T-cell (primary cell): ENCODE data around the gene APBB2. TPM values are rescaled to one million over a fixed set of nuclear protein-coding genes. Genes with fewer than 3 reads are reported as not detected.

Source experiments
- ATAC-seq, 4 experiments: fragments of 200-7000 bp in 3 of 4; fragments of 150-1000 bp in 1 of 4; cut with Tn5 transposase; replicated peaks in 1 of 4; 1 replicate in 3 of 4; 2 replicates in 1 of 4; pipeline ENCODE4 v1.10.0; 2021; ENCODE audit warnings: moderate library complexity in 3 of 4, mild to moderate bottlenecking in 2 of 4, moderate number of reproducible peaks in 1 of 4
- CTCF ChIA-PET, 2 donors: fragments of 300-600 bp; sonication (Branson Sonifier 250); formaldehyde crosslinking; loops; one replicate each; lab custom pipeline; 2022; ENCODE audit warnings: antibody characterized with exemption in 2 of 2; lab: Charles Lee
- POLR2A ChIA-PET, 2 donors: fragments of 300-600 bp; sonication (Branson Sonifier 250); formaldehyde crosslinking; loops; one replicate each; lab custom pipeline; 2022; ENCODE audit warnings: antibody characterized with exemption in 2 of 2; lab: Charles Lee
- DNase-seq, 35 experiments: peaks; one replicate each; pipeline versions ENCODE4 v3.0.0 to v3.0.0-alpha.2; 2013 to 2023
- H3K27ac ChIP-seq: one replicate; pipeline ENCODE4 v1.5.1; 2013; ENCODE audit warnings: low read length
- H3K27me3 ChIP-seq, 2 experiments: replicated peaks in 1 of 2; 1 replicate in 1 of 2; 2 replicates in 1 of 2; pipeline versions ENCODE4 v1.6.1 to v1.7.0; 2013; ENCODE audit warnings: low read length in 1 of 2, mixed read lengths in 1 of 2; ENCODE audit not compliant: control insufficient read depth in 2 of 2, insufficient read depth in 2 of 2; ENCODE audit errors: extremely low read depth in 1 of 2
- H3K36me3 ChIP-seq, 2 donors: 1 replicate in 1 of 2; 2 replicates in 1 of 2; pipeline versions ENCODE4 v1.6.1 to v1.7.0; 2013; ENCODE audit warnings: low read length in 1 of 2; ENCODE audit not compliant: control insufficient read depth in 2 of 2, insufficient read depth in 1 of 2; ENCODE audit errors: extremely low read depth in 1 of 2
- H3K4me1 ChIP-seq, 2 experiments: 1 replicate in 1 of 2; 2 replicates in 1 of 2; pipeline versions ENCODE4 v1.6.1 to v1.7.0; 2013; ENCODE audit warnings: low read length in 2 of 2, mixed read lengths in 1 of 2; ENCODE audit not compliant: insufficient read depth in 2 of 2, control insufficient read depth in 1 of 2; ENCODE audit errors: extremely low read depth in 1 of 2
- H3K4me3 ChIP-seq, 2 donors: 1 replicate in 1 of 2; 2 replicates in 1 of 2; pipeline versions ENCODE4 v1.5.1 to v1.7.0; 2013; ENCODE audit warnings: mild to moderate bottlenecking in 2 of 2, low read length in 1 of 2, moderate library complexity in 1 of 2; ENCODE audit not compliant: control insufficient read depth in 1 of 2; ENCODE audit errors: extremely low read depth in 1 of 2
- H3K9me3 ChIP-seq: 2 replicates; pipeline ENCODE4 v1.7.0; 2013
- H3K27ac Mint-ChIP-seq, 2 donors: one replicate each; pipeline ENCODE4 v1.8.0; 2020 to 2021; ENCODE audit warnings: mild to moderate bottlenecking in 2 of 2, mixed read lengths in 2 of 2
- H3K27me3 Mint-ChIP-seq, 2 donors: one replicate each; pipeline ENCODE4 v1.8.0; 2021 to 2022; ENCODE audit warnings: mixed read lengths in 2 of 2
- H3K36me3 Mint-ChIP-seq: one replicate; pipeline ENCODE4 v1.8.0; 2021; ENCODE audit warnings: mixed read lengths
- H3K4me1 Mint-ChIP-seq, 3 donors: one replicate each; pipeline ENCODE4 v1.8.0; 2020 to 2022; ENCODE audit warnings: mixed read lengths in 3 of 3, mild to moderate bottlenecking in 1 of 3
- H3K4me3 Mint-ChIP-seq, 3 donors: one replicate each; pipeline ENCODE4 v1.8.0; 2020 to 2022; ENCODE audit warnings: mild to moderate bottlenecking in 3 of 3, mixed read lengths in 3 of 3, moderate library complexity in 3 of 3
- H3K9me3 Mint-ChIP-seq, 3 donors: one replicate each; pipeline ENCODE4 v1.8.0; 2020 to 2022; ENCODE audit warnings: mixed read lengths in 3 of 3
- WGBS: methylation state at CpG from one replicate; pipeline ENCODE4 v1.1.5; 2013; ENCODE audit warnings: missing lambda C conversion rate; ENCODE audit not compliant: insufficient coverage; 5-methylcytosine and 5-hydroxymethylcytosine counted together
- total RNA-seq, 35 experiments: library from RNA in 6 of 35; stranded (reverse) in 6 of 35; fragments of 120-200 nt in 1 of 35; gene quantifications; one replicate each; pipeline versions ENCODE4 v1.2.1 to v1.2.4 and lab custom pipeline; 2013 to 2026

APBB2 gene
- total RNA-seq, 5 donors from 2014 or later (not counting 1 experiment from before 2014, with no cell fraction given) = 0.23 to 1.6 (median 0.70) TPM

DNA sequence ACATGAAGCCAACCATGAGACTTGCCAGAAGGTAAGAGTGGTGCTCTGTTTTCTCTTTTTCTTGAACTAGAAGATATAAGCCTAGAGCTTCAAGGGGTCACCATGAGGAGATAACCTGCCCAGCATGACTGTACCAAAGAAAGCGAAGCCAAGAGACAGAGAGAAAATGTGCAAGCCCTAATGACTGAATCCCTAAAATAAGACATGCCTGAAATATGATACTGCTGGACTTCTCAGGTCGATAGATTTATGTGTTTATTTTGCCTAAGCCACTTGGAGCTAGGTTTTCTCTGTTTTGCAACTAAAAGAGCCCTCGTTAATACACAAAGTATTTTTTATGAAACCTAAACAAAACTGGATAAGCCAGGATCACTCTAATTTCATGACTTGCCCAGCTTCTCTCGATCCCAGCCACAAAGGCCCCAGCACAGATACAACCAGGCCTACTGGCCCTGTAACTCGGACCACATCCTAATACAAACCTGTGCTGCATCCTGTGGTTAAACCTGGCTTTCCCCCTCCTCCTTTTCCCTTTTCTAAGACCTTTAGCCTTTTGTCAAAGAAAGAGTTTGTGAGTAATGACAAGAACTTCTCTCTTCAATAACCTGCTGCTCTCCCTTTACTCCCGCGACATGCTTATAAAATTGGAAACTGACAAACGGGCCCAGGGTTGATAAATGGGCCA is 185.8 kb downstream of the APBB2 start:
- Histone ChIP-seq H3K9me3 (no peaks in the 10 kb centered on the region), H3K4me1 (no peaks in the 10 kb centered on the region), H3K4me3 (no peak overlapping the region), H3K27me3 (no peaks in the 10 kb centered on the region), H3K36me3 (no peaks in the 10 kb centered on the region), H3K27ac (no peak overlapping the region)
- ATAC-seq (no peak), DNase-seq (no peak)
- Mint-ChIP-seq H3K9me3 (peaks cover 23 to 27% (median 25%) of the 10 kb centered on the region in 3 donors), H3K4me3 (no peak overlapping the region), H3K27ac (no peak overlapping the region), H3K27me3 (no peaks in the 10 kb centered on the region), H3K4me1 (no peaks in the 10 kb centered on the region), H3K36me3 (peaks cover 4% of the 10 kb centered on the region)
- ChIA-PET POLR2A (no interaction called here), CTCF (no interaction called here)
- 66% methylated on average over 4 of the region's 8 CpGs for WGBS

DNA sequence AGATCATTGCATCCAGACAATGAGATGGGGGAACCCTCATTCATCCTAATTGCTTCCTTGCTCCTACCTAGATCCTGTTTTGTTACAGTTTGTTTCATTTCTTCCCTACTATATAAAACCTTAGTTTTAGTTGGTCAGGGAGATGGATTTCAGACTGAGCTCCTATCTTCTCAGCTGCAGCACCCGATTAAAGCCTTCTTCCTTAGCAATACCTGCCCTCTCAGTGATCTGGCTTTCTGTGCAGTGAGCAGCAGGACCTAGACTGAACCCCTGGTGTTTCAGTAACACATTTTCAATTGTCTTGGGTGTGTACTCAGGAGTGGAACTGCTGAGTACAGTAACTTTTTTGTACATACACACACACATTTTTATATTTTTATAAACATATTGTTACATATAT is 187.4 kb downstream of the APBB2 start:
- Histone ChIP-seq H3K27ac (no peak overlapping the region), H3K36me3 (no peaks in the 10 kb centered on the region), H3K9me3 (no peaks in the 10 kb centered on the region), H3K4me1 (no peaks in the 10 kb centered on the region), H3K27me3 (no peaks in the 10 kb centered on the region), H3K4me3 (no peak overlapping the region)
- DNase-seq (no peak), ATAC-seq (no peak)
- H3K27me3 Mint-ChIP-seq = no peaks in the 10 kb centered on the region
- no peak overlapping the region for H3K4me3 Mint-ChIP-seq
- no CpG with 5 or more reads among the region's 1 CpG for WGBS
- ChIA-PET CTCF (no interaction called here), POLR2A (no interaction called here)
- no peak overlapping the region for H3K27ac Mint-ChIP-seq
- no peaks in the 10 kb centered on the region for H3K4me1 Mint-ChIP-seq
- H3K36me3 Mint-ChIP-seq = peaks cover 4% of the 10 kb centered on the region
- peaks cover 27 to 30% (median 30%) of the 10 kb centered on the region in 3 donors for H3K9me3 Mint-ChIP-seq

DNA sequence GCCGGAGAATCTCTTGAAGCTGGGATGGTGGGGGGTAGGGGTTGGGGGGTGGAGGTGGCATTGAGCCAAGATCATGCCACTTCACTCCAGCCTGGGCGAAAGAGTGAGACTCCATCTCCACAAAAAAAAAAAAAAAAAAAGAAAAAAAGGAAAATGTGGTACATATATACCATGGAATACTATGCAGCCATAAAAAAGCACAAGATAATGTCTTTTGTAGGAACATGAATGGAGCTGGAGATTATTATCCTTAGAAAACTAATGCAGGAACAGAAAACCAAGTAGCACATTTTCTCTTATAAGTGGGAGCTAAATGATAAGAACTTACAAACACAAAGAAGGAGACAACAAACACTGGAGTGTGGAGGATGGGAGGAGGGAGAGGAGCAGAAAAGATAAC is 188.5 kb downstream of the APBB2 start:
- no peak overlapping the region for H3K27ac Mint-ChIP-seq
- no peak for DNase-seq

DNA sequence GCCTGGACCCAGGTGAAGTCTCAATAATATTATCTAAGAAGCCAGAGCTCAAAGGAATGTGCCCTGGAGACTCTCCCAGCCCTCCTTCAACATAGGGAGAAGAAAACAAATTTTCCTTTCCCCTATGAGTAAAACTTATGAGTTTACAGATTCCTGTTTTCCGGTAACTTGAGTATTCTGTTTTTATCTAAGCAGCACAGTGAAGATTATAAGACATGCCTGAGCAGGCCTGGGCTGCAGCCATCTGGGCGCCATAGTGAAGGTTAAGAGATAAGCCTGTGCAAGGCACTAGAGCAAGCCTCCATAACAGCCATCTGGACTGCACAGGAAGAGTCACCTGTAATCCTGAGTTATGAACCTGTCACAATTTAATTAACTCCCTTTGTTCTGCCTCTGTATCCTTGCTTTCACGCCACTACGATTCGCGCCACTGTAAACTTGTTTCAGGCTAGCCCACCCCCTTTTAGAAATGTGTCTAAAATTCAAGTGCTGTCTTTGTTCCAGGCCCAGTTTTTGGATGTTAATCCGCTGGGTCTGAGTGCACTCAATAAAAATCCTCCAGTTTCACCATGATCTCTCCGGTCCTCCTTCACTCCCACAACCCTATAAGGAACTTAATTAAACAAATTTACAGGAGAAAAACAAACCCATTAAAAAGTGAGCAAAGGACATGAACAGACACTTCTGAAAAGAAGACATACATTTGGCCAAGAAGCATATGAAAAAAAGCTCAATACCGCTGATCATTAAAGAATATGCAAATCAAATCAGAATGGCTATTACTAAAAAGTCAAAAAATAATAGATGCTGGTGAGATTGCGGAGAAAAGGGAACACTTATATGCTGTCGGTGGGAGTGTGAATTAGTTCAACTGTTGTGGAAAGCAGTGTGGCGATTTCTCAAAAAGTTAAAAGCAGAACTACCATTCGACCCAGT is 189.5 kb downstream of the APBB2 start:
- WGBS = 94% methylated on average over 7 of the region's 13 CpGs

More for the DNA sequence above, 188.5 kb downstream of the APBB2 start:
- no peak overlapping the region for H3K27ac ChIP-seq
- no peak for ATAC-seq
- no peaks in the 10 kb centered on the region for H3K36me3 ChIP-seq
- H3K9me3 ChIP-seq = no peaks in the 10 kb centered on the region
- H3K4me1 ChIP-seq = no peaks in the 10 kb centered on the region
- Mint-ChIP-seq H3K4me1 (no peaks in the 10 kb centered on the region), H3K36me3 (peaks cover 4% of the 10 kb centered on the region), H3K4me3 (no peak overlapping the region), H3K27me3 (no peaks in the 10 kb centered on the region), H3K9me3 (peaks cover 27 to 33% (median 33%) of the 10 kb centered on the region in 3 donors)
- no CpG with 5 or more reads among the region's 2 CpGs for WGBS
- POLR2A ChIA-PET = interaction anchor here in 1 of 2 donors (0.7 kb wide), 1 partner anchor 20 kb away, joined by 7 read pairs; no protein-coding TSS in a partner anchor
- no peak overlapping the region for H3K4me3 ChIP-seq
- CTCF ChIA-PET = interaction anchor here in 1 of 2 donors (0.6 kb wide), 1 partner anchor 250 kb away, joined by 4 read pairs; no protein-coding TSS in a partner anchor
- H3K27me3 ChIP-seq = no peaks in the 10 kb centered on the region

DNA sequence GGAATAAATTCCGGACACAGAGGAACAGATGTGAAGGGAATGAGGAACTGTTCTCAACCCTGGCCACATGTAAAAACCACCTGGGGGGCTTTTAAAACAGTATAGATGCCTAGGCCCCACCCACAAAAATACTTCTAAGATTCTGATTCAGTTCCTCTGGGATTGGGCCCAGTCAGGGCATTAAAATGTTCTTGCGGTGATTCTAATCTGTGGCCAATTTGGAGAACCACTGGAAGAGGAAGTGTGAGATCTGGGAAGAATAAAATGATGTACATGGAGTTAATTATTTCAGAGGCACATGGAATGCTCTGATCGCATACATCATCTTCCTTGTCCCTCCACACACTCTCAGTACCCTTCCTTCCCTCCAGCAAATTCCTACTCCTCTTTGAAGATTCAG is 192.2 kb downstream of the APBB2 start:
- peaks cover 4% of the 10 kb centered on the region for H3K36me3 Mint-ChIP-seq
- H3K4me3 Mint-ChIP-seq = no peak overlapping the region
- no peaks in the 10 kb centered on the region for H3K36me3 ChIP-seq
- POLR2A ChIA-PET = no interaction called here
- no peak for ATAC-seq
- no peaks in the 10 kb centered on the region for H3K27me3 Mint-ChIP-seq
- CTCF ChIA-PET = no interaction called here
- WGBS = 86% methylated on average over 1 of the region's 3 CpGs
- no peak for DNase-seq
- H3K9me3 Mint-ChIP-seq = peaks cover 16 to 24% (median 21%) of the 10 kb centered on the region in 3 donors
- H3K4me1 ChIP-seq = no peaks in the 10 kb centered on the region
- no peak overlapping the region for H3K27ac ChIP-seq
- no peaks in the 10 kb centered on the region for H3K9me3 ChIP-seq
- H3K4me1 Mint-ChIP-seq = no peaks in the 10 kb centered on the region
- no peak overlapping the region for H3K4me3 ChIP-seq
- no peak overlapping the region for H3K27ac Mint-ChIP-seq
- H3K27me3 ChIP-seq = no peaks in the 10 kb centered on the region

More for the DNA sequence above, 189.5 kb downstream of the APBB2 start:
- Mint-ChIP-seq H3K27me3 (no peaks in the 10 kb centered on the region), H3K4me3 (no peak overlapping the region), H3K9me3 (peaks cover 27 to 33% (median 33%) of the 10 kb centered on the region in 3 donors), H3K36me3 (peaks cover 4% of the 10 kb centered on the region), H3K4me1 (no peaks in the 10 kb centered on the region), H3K27ac (no peak overlapping the region)
- H3K27me3 ChIP-seq = no peaks in the 10 kb centered on the region
- CTCF ChIA-PET = interaction anchor here in 1 of 2 donors (0.6 kb wide), 1 partner anchor 251 kb away, joined by 4 read pairs; no protein-coding TSS in a partner anchor
- H3K27ac ChIP-seq = no peak overlapping the region
- DNase-seq = no peak
- no peaks in the 10 kb centered on the region for H3K4me1 ChIP-seq
- POLR2A ChIA-PET = no interaction called here
- no peak overlapping the region for H3K4me3 ChIP-seq
- ATAC-seq = no peak
- no peaks in the 10 kb centered on the region for H3K9me3 ChIP-seq
- H3K36me3 ChIP-seq = no peaks in the 10 kb centered on the region

DNA sequence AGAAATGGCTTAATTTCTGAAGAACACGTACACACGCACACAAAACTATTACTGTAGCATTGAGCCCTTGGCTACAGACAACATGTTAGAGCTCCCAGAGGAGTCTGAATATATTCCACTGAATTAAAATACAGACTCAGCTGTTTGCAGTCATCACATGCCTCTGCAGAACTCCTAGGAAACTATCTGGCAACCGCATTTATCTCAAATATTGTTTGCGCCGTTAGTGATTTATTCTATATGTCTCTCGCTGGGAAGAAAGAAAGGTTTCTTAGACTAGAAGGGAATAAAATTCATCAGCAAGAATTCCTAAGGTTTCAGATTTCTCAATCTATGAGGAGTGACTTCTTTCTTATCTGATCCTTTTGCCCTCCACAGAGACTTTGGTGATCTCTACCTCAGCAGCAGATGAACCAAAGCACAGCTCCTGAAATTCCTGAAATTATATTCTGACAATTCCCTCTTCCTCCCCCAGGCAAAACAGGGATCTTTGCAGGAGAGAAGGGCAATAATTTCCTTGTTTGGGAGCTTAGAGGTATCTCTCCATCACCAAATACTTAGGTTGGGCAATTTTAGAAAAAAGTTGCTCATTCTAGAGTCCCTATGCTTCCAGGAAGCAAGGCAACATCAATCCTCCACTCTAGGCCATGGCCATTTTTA is 199.2 kb downstream of the APBB2 start:
- Histone ChIP-seq H3K27ac (no peak overlapping the region), H3K9me3 (no peaks in the 10 kb centered on the region), H3K4me1 (no peaks in the 10 kb centered on the region), H3K27me3 (no peaks in the 10 kb centered on the region), H3K4me3 (no peak overlapping the region), H3K36me3 (no peaks in the 10 kb centered on the region)
- ATAC-seq (no peak), DNase-seq (no peak)
- H3K4me1 Mint-ChIP-seq = no peaks in the 10 kb centered on the region
- POLR2A ChIA-PET = no interaction called here
- CTCF ChIA-PET = no interaction called here
- no peaks in the 10 kb centered on the region for H3K36me3 Mint-ChIP-seq
- H3K27me3 Mint-ChIP-seq = no peaks in the 10 kb centered on the region
- no peak overlapping the region for H3K4me3 Mint-ChIP-seq
- no peaks in the 10 kb centered on the region for H3K9me3 Mint-ChIP-seq
- H3K27ac Mint-ChIP-seq = no peak overlapping the region
- WGBS = 100% methylated on average over 1 of the region's 6 CpGs
